ENCODE results near the gene DNAAF8.

DNA sequence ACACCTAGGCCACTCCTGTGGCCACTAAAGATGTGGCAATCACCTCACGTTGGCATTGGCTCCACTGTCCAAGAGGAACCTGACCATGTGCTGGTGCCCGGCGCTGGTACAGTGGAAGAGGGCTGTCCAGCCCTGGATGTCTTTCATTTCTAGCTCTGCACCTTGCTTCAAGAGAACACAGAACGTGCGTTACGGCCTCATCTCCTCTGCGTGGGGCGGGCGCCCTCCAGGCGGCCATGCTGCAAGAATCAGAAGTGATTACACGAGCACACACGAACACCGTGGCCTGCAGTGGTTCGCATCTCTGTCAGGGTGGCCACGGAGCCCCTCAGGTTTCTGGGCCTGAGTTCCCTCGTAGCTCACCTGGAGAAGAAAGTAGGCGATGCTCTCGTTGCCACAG is 7.7 kb upstream of the DNAAF8 start:
- TF ChIP-seq FOXK2 (IDR thresholded peaks at IDR 0.05) (no peak), SP1 (IDR thresholded peaks at IDR 0.05) (no peak), ELF4 (IDR thresholded peaks at IDR 0.05) (no peak)
